Transverse colon (tissue), 4 donors: ENCODE data around the gene KRT35. TPM values are rescaled to one million over a fixed set of nuclear protein-coding genes. Genes with fewer than 3 reads are reported as not detected.

Experiments
- DNase-seq: peaks from one replicate; pipeline ENCODE4 v3.0.0-alpha.2; 2019
- H3K27ac ChIP-seq, 4 donors: fragments of 200-600 bp; sonication (generic); 2 replicates each; pipeline ENCODE4 v1.5.1; 2016 to 2018; ENCODE audit warnings: inconsistent platforms in 4 of 4
- H3K27me3 ChIP-seq: fragments of 200-600 bp; sonication (generic); 2 replicates; pipeline ENCODE4 v1.5.1; 2017; ENCODE audit warnings: inconsistent platforms
- H3K36me3 ChIP-seq, 4 donors: fragments of 200-600 bp; sonication (generic); 2 replicates each; pipeline ENCODE4 v1.5.1; 2017 to 2019; ENCODE audit warnings: inconsistent platforms in 4 of 4
- H3K4me1 ChIP-seq, 4 donors: fragments of 200-600 bp; sonication (generic); 2 replicates each; pipeline ENCODE4 v1.5.1; 2017 to 2020; ENCODE audit warnings: inconsistent platforms in 4 of 4
- H3K4me3 ChIP-seq, 4 donors: fragments of 200-600 bp; sonication (generic); 1 replicate in 1 of 4; 2 replicates in 3 of 4; pipeline versions ENCODE4 v1.5.1 to v1.6.1; 2017 to 2019; ENCODE audit warnings: inconsistent platforms in 4 of 4
- H3K9me3 ChIP-seq, 2 donors: fragments of 200-600 bp; sonication (generic); 2 replicates each; pipeline ENCODE4 v1.5.1; 2017 to 2019; ENCODE audit warnings: inconsistent platforms in 2 of 2
- EP300 ChIP-seq: sonication (generic); formaldehyde crosslinking; IDR thresholded peaks from one replicate; pipeline ENCODE4 v1.6.1; 2017; ENCODE audit warnings: antibody characterized with exemption, low read depth
- POLR2A ChIP-seq: fragments of 450-650 bp; IDR thresholded peaks from one replicate; pipeline ENCODE4 v1.6.1; 2016; ENCODE audit warnings: antibody characterized with exemption, mild to moderate bottlenecking, moderate library complexity
- POLR2AphosphoS5 ChIP-seq, 3 donors: sonication (generic); formaldehyde crosslinking; IDR thresholded peaks; one replicate each; pipeline ENCODE4 v1.6.1; 2016; ENCODE audit warnings: antibody characterized with exemption in 3 of 3
- WGBS, 2 donors: methylation state at CpG; one replicate each; pipeline ENCODE4 v1.1.5; 2018; ENCODE audit warnings: low coverage in 1 of 2; 5-methylcytosine and 5-hydroxymethylcytosine counted together
- in situ Hi-C, 4 donors: fragments of 200-750 bp; cut with MboI; loops; one replicate each; pipeline versions ENCODE4 v1.15.0 to v1.15.1; 2017; ENCODE audit warnings: low sequenced_read_pairs in 3 of 4, low pct_ligation_motif_present in 1 of 4, low pct_unique_long_range_greater_than_20kb in 1 of 4
- intact Hi-C: fragments of 100-400 bp; cut with DNase I; formaldehyde crosslinking; loops from one replicate; pipeline ENCODE4 v1.15.1; 2023; ENCODE audit warnings: low total_unique reads
- total RNA-seq, 4 donors: library from RNA; depleted of rRNA; stranded (reverse); fragments of >200 nt; gene quantifications; one replicate each; pipeline ENCODE4 v1.1.0, GENCODE V29; 2016
- TF ChIP-seq, protein P1 (sequence below), 5 experiments: fragments of 200-600 bp in 3 of 5; fragments of 450-650 bp in 2 of 5; sonication (generic) in 3 of 5; IDR thresholded peaks; 1 replicate in 2 of 5; 2 replicates in 3 of 5; pipeline ENCODE4 v1.5.1; 2016 to 2017; ENCODE audit warnings: antibody characterized with exemption in 5 of 5, inconsistent platforms in 3 of 5, mild to moderate bottlenecking in 2 of 5, moderate library complexity in 1 of 5

Gene KRT35
- total RNA-seq, 4 donors from 2014 or later: not detected

- intact Hi-C loops (no loop called here), in situ Hi-C loops (no loop called here)
- peaks cover 9 to 37% (median 32%) of the 10 kb centered on the region in 4 donors for H3K4me1 ChIP-seq
- TF ChIP-seq, protein P1, sequence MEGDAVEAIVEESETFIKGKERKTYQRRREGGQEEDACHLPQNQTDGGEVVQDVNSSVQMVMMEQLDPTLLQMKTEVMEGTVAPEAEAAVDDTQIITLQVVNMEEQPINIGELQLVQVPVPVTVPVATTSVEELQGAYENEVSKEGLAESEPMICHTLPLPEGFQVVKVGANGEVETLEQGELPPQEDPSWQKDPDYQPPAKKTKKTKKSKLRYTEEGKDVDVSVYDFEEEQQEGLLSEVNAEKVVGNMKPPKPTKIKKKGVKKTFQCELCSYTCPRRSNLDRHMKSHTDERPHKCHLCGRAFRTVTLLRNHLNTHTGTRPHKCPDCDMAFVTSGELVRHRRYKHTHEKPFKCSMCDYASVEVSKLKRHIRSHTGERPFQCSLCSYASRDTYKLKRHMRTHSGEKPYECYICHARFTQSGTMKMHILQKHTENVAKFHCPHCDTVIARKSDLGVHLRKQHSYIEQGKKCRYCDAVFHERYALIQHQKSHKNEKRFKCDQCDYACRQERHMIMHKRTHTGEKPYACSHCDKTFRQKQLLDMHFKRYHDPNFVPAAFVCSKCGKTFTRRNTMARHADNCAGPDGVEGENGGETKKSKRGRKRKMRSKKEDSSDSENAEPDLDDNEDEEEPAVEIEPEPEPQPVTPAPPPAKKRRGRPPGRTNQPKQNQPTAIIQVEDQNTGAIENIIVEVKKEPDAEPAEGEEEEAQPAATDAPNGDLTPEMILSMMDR (IDR thresholded peaks at IDR 0.05): no peak
- no peak for TF ChIP-seq POLR2A
- TF ChIP-seq EP300: no peak
- TF ChIP-seq POLR2AphosphoS5 (IDR thresholded peaks at IDR 0.05): no peak
- H3K4me3 ChIP-seq: no peak overlapping the region
- no peaks in the 10 kb centered on the region for H3K9me3 ChIP-seq
- 38% methylated on average over 11 of the region's 11 CpGs; no CpG with 5 or more reads in 1 of the 2 donors for WGBS, 2 donors
- peak; percentile 41 for DNase-seq
- no peaks in the 10 kb centered on the region for H3K36me3 ChIP-seq
- H3K27ac ChIP-seq: peak overlapping the region in 2 of 4 donors; percentile 82 to 83
- H3K27me3 ChIP-seq: no peaks in the 10 kb centered on the region
Measured at GRCh38 chr17:41519501-41520224, 38.7 kb upstream of the KRT35 start.

- in situ Hi-C loops (no loop called here), intact Hi-C loops (no loop called here)
- Histone ChIP-seq H3K27ac (peak within 1 kb of the TSS in 2 of 4 donors; percentile 19 to 82), H3K9me3 (no peaks in the 10 kb centered on the region), H3K4me3 (no peak within 1 kb of the TSS), H3K27me3 (no peaks in the 10 kb centered on the region), H3K4me1 (peaks cover 9 to 32% (median 31%) of the 10 kb centered on the region in 4 donors), H3K36me3 (no peaks in the 10 kb centered on the region)
- WGBS, 2 donors: 61 to 66% methylated on average over 5 to 8 of the region's 8 CpGs
- TF ChIP-seq EP300 (no peak), POLR2A (no peak), POLR2AphosphoS5 (IDR thresholded peaks at IDR 0.05) (no peak)
- TF ChIP-seq, protein P1 (IDR thresholded peaks at IDR 0.05): no peak
- DNase-seq: no peak
Measured at GRCh38 chr17:41518789-41519449, 38.0 kb upstream of the KRT35 start, which contains the start of gene KRT15. TSS of gene KRT15 (minus strand) at chr17:41518890. CDS start at chr17:41518827, 63 bp downstream.

- in situ Hi-C loops: no loop called here
- no peak overlapping the region for H3K4me3 ChIP-seq
- no peak overlapping the region for H3K27ac ChIP-seq
- intact Hi-C loops: no loop called here
- no peaks in the 10 kb centered on the region for H3K9me3 ChIP-seq
- no peaks in the 10 kb centered on the region for H3K27me3 ChIP-seq
- 90% methylated on average over 3 of the region's 3 CpGs; no CpG with 5 or more reads in 1 of the 2 donors for WGBS, 2 donors
- no peaks in the 10 kb centered on the region for H3K36me3 ChIP-seq
- H3K4me1 ChIP-seq: peaks cover 9 to 24% (median 23%) of the 10 kb centered on the region in 4 donors
- TF ChIP-seq, protein P1 (IDR thresholded peaks at IDR 0.05): no peak
- TF ChIP-seq EP300 (no peak), POLR2AphosphoS5 (IDR thresholded peaks at IDR 0.05) (no peak), POLR2A (no peak)
- no peak for DNase-seq
Measured at GRCh38 chr17:41518031-41518430, 37.1 kb upstream of the KRT35 start.

GRCh38 chr17:41516830-41517283 is 35.9 kb upstream of the KRT35 start:
- Histone ChIP-seq H3K4me3 (no peak overlapping the region), H3K27me3 (no peaks in the 10 kb centered on the region), H3K4me1 (peaks cover 0 to 12% (median 11%) of the 10 kb centered on the region in 4 donors), H3K9me3 (no peaks in the 10 kb centered on the region), H3K27ac (no peak overlapping the region), H3K36me3 (no peaks in the 10 kb centered on the region)
- no peak for DNase-seq
- in situ Hi-C loops: no loop called here
- 89 to 100% methylated on average over 2 to 14 of the region's 14 CpGs for WGBS, 2 donors
- TF ChIP-seq POLR2A (no peak), POLR2AphosphoS5 (IDR thresholded peaks at IDR 0.05) (no peak), EP300 (no peak)
- TF ChIP-seq, protein P1 (IDR thresholded peaks at IDR 0.05): no peak
- intact Hi-C loops: no loop called here
